22Rv1 (cell line): ENCODE measurements around the gene FGF11.

ENCODE experiments used
- ZFX ChIP-seq: fragments of 450-650 bp; IDR thresholded peaks from 2 replicates; pipeline ENCODE4 v1.6.1; 2017; ENCODE audit warnings: antibody characterized with exemption, borderline replicate concordance
- TF ChIP-seq, protein P1 (sequence below): fragments of 450-650 bp; IDR thresholded peaks from 2 replicates; pipeline ENCODE4 v1.5.1; 2017; ENCODE audit warnings: mild to moderate bottlenecking

DNA sequence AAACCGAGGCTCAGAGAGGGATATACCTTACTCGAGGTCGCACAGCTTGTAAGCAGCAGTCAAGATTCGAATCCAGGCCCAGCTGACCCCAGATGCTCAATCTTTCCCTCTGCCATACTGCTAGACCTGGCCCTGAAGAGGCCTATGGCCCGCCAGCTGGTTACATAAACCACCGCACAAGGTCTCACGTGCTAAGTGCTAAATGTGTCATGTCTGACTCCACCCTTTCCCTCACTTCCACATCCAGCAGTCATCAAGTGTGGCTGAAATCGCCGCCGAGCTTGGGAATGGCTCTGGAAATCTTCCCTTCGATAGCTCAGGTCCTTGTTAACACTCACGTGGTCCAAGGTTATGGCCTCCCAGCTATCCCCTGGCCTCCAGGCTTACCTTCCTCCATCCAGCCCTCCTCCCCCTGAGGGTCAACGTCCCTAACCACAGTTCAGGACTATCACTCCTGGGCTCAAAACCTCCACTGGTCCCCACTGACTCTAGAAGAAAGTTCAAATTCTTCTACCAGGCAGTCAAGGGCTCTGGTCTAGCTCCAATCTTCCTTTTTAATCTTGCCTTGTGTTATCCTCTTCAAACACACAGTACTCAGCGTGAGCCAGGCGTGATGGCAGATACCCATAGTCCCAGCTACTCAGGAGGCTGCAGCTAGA is 36.6 kb downstream of the FGF11 start:
- TF ChIP-seq, protein P1, sequence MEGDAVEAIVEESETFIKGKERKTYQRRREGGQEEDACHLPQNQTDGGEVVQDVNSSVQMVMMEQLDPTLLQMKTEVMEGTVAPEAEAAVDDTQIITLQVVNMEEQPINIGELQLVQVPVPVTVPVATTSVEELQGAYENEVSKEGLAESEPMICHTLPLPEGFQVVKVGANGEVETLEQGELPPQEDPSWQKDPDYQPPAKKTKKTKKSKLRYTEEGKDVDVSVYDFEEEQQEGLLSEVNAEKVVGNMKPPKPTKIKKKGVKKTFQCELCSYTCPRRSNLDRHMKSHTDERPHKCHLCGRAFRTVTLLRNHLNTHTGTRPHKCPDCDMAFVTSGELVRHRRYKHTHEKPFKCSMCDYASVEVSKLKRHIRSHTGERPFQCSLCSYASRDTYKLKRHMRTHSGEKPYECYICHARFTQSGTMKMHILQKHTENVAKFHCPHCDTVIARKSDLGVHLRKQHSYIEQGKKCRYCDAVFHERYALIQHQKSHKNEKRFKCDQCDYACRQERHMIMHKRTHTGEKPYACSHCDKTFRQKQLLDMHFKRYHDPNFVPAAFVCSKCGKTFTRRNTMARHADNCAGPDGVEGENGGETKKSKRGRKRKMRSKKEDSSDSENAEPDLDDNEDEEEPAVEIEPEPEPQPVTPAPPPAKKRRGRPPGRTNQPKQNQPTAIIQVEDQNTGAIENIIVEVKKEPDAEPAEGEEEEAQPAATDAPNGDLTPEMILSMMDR, result no peak
- no peak for TF ChIP-seq ZFX
